Parathyroid adenoma (tissue), 2 donors: Measurements from ENCODE around the gene NAB2.

Experiments
- H2AFZ ChIP-seq: fragments of 300-600 bp; sonication (generic); one replicate; pipeline ENCODE4 v1.7.0; 2017; ENCODE audit warnings: antibody characterized with exemption, mild to moderate bottlenecking
- H3K27ac ChIP-seq: fragments of 300-600 bp; sonication (generic); one replicate; pipeline ENCODE4 v1.7.0; 2017
- H3K27me3 ChIP-seq: fragments of 300-600 bp; sonication (generic); one replicate; pipeline ENCODE4 v1.7.0; 2017; ENCODE audit warnings: low read length; ENCODE audit not compliant: control insufficient read depth, insufficient read depth
- H3K36me3 ChIP-seq: fragments of 300-600 bp; sonication (generic); one replicate; pipeline ENCODE4 v1.7.0; 2017; ENCODE audit warnings: low read length; ENCODE audit not compliant: control insufficient read depth, insufficient read depth
- H3K4me1 ChIP-seq: fragments of 300-600 bp; sonication (generic); one replicate; pipeline ENCODE4 v1.7.0; 2017; ENCODE audit warnings: control low read depth
- H3K4me2 ChIP-seq: fragments of 300-600 bp; sonication (generic); one replicate; pipeline ENCODE4 v1.7.0; 2017; ENCODE audit warnings: low read length
- H3K4me3 ChIP-seq: fragments of 300-600 bp; sonication (generic); one replicate; pipeline ENCODE4 v1.7.0; 2017; ENCODE audit warnings: low read depth, low read length
- H3K79me2 ChIP-seq: fragments of 300-600 bp; sonication (generic); one replicate; pipeline ENCODE4 v1.7.0; 2017; ENCODE audit warnings: control low read depth
- H3K9ac ChIP-seq: fragments of 300-600 bp; sonication (generic); one replicate; pipeline ENCODE4 v1.7.0; 2017; ENCODE audit warnings: mild to moderate bottlenecking
- H3K9me3 ChIP-seq: fragments of 300-600 bp; sonication (generic); one replicate; pipeline ENCODE4 v1.7.0; 2017; ENCODE audit warnings: low read length; ENCODE audit not compliant: control insufficient read depth
- CTCF ChIP-seq: fragments of 300-600 bp; sonication (generic); IDR thresholded peaks from one replicate; pipeline ENCODE4 v1.7.0; 2017; ENCODE audit warnings: antibody characterized with exemption, mild to moderate bottlenecking
- donor health status: primary hyperparathyroidism.

Gene NAB2

GRCh38 chr12:57142727-57143126, 53.8 kb downstream of the NAB2 start:
- Histone ChIP-seq H3K9me3 (no peaks in the 10 kb centered on the region), H3K27ac (no peak overlapping the region), H3K9ac (no peak overlapping the region), H3K27me3 (no peaks in the 10 kb centered on the region), H3K4me2 (no peak overlapping the region), H3K79me2 (no peaks in the 10 kb centered on the region), H3K4me1 (no peaks in the 10 kb centered on the region), H3K4me3 (no peak overlapping the region), H2AFZ (no peak overlapping the region), H3K36me3 (no peaks in the 10 kb centered on the region)
- TF ChIP-seq CTCF, result no peak

GRCh38 chr12:57143454-57143853, 54.5 kb downstream of the NAB2 start:
- no peak overlapping the region for H3K27ac ChIP-seq
- H3K4me2 ChIP-seq, result no peak overlapping the region
- H3K27me3 ChIP-seq, result no peaks in the 10 kb centered on the region
- no peaks in the 10 kb centered on the region for H3K36me3 ChIP-seq
- H3K4me3 ChIP-seq, result no peak overlapping the region
- no peak overlapping the region for H3K9ac ChIP-seq
- TF ChIP-seq CTCF, result no peak
- no peaks in the 10 kb centered on the region for H3K79me2 ChIP-seq
- H2AFZ ChIP-seq, result no peak overlapping the region
- H3K9me3 ChIP-seq, result no peaks in the 10 kb centered on the region
- H3K4me1 ChIP-seq, result no peaks in the 10 kb centered on the region
